Upper lobe of left lung (tissue), 6 donors: ENCODE data around the gene C1GALT1C1L. TPM values are rescaled to one million over a fixed set of nuclear protein-coding genes. Genes with fewer than 3 reads are reported as not detected.

Source experiments
- ATAC-seq, 2 donors: fragments of 200-7000 bp; cut with Tn5 transposase; one replicate each; pipeline ENCODE4 v1.9.1; 2022; ENCODE audit warnings: mild to moderate bottlenecking in 2 of 2, moderate library complexity in 2 of 2; ENCODE audit not compliant: low FRiP score in 2 of 2
- DNase-seq, 2 donors: peaks; one replicate each; pipeline ENCODE4 v3.0.0-alpha.2; 2019 to 2020
- H3K27ac ChIP-seq, 4 donors: fragments of 200-600 bp; sonication (generic); one replicate each; pipeline ENCODE4 v1.5.1; 2016 to 2019
- H3K27me3 ChIP-seq, 4 donors: fragments of 200-600 bp; sonication (generic); one replicate each; pipeline ENCODE4 v1.5.1; 2017 to 2019
- H3K36me3 ChIP-seq, 4 donors: fragments of 200-600 bp; sonication (generic); one replicate each; pipeline ENCODE4 v1.5.1; 2016 to 2019
- H3K4me1 ChIP-seq, 4 donors: fragments of 200-600 bp; sonication (generic); one replicate each; pipeline ENCODE4 v1.5.1; 2018 to 2019
- H3K4me3 ChIP-seq, 4 donors: fragments of 200-600 bp; sonication (generic); one replicate each; pipeline ENCODE4 v1.5.1; 2017 to 2019; ENCODE audit warnings: mild to moderate bottlenecking in 2 of 4, moderate library complexity in 1 of 4
- H3K9me3 ChIP-seq, 4 donors: fragments of 200-600 bp; sonication (generic); one replicate each; pipeline ENCODE4 v1.5.1; 2018 to 2019
- CTCF ChIP-seq, 6 experiments: fragments of 450-650 bp in 4 of 6; fragments of 200-600 bp in 2 of 6; sonication (generic) in 2 of 6; IDR thresholded peaks; one replicate each; pipeline ENCODE4 v1.5.1; 2016 to 2019; ENCODE audit warnings: antibody characterized with exemption in 6 of 6
- EP300 ChIP-seq, 4 donors: sonication (generic); formaldehyde crosslinking; IDR thresholded peaks; one replicate each; pipeline ENCODE4 v1.5.1; 2017; ENCODE audit warnings: antibody characterized with exemption in 4 of 4, control low read depth in 2 of 4
- POLR2A ChIP-seq, 4 donors: fragments of 450-650 bp; IDR thresholded peaks; one replicate each; pipeline ENCODE4 v1.5.1; 2016 to 2017; ENCODE audit warnings: antibody characterized with exemption in 4 of 4, mild to moderate bottlenecking in 2 of 4
- POLR2AphosphoS5 ChIP-seq, 2 donors: sonication (generic); formaldehyde crosslinking; IDR thresholded peaks; one replicate each; pipeline ENCODE4 v1.5.1; 2017; ENCODE audit warnings: antibody characterized with exemption in 2 of 2
- WGBS, 2 donors: methylation state at CpG; one replicate each; pipeline ENCODE4 v1.1.5; 2017 to 2018; 5-methylcytosine and 5-hydroxymethylcytosine counted together
- total RNA-seq, 6 donors: library from RNA; depleted of rRNA in 4 of 6; stranded (reverse); fragments of >200 nt in 4 of 6; gene quantifications; one replicate each; pipeline versions ENCODE4 v1.1.0 to v1.2.1, GENCODE V29; 2016 to 2021
- donor health status: DM: no; HTN: no; CAD: no; lungs with moderate emphysema.
- donor health status: DM: no; HTN: yes; CAD: no; lungs with severe emphysema.

The C1GALT1C1L gene
- total RNA-seq, 6 donors from 2014 or later = 0.77 to 2.5 TPM; not detected in 4

- H3K4me1 ChIP-seq = peaks cover 0 to 10% (median 0%) of the 10 kb centered on the region in 4 donors
- H3K36me3 ChIP-seq = no peaks in the 10 kb centered on the region
- DNase-seq (no peak), ATAC-seq (no peak)
- no peak for TF ChIP-seq POLR2A (IDR thresholded peaks at IDR 0.05)
- TF ChIP-seq EP300 (IDR thresholded peaks at IDR 0.05) = no peak
- TF ChIP-seq POLR2AphosphoS5 (IDR thresholded peaks at IDR 0.05) = no peak
- no peak for TF ChIP-seq CTCF (IDR thresholded peaks at IDR 0.05)
- no peak overlapping the region for H3K4me3 ChIP-seq
- H3K27ac ChIP-seq = peak overlapping the region in 3 of 4 donors; percentile 23 to 48 (median 32)
- no peaks in the 10 kb centered on the region for H3K9me3 ChIP-seq
- 61 to 75% methylated on average over 3 of the region's 3 CpGs for WGBS, 2 donors
- no peaks in the 10 kb centered on the region for H3K27me3 ChIP-seq
These were observed 27.1 kb downstream of the C1GALT1C1L start for GRCh38 chr2:43648994-43649701.

- ATAC-seq (no peak), DNase-seq (no peak)
- 79 to 95% methylated on average over 1 of the region's 1 CpG for WGBS, 2 donors
- TF ChIP-seq CTCF (IDR thresholded peaks at IDR 0.05) (no peak), POLR2AphosphoS5 (IDR thresholded peaks at IDR 0.05) (no peak), POLR2A (IDR thresholded peaks at IDR 0.05) (no peak), EP300 (IDR thresholded peaks at IDR 0.05) (no peak)
- Histone ChIP-seq H3K27me3 (no peaks in the 10 kb centered on the region), H3K4me3 (no peak overlapping the region), H3K9me3 (no peaks in the 10 kb centered on the region), H3K36me3 (no peaks in the 10 kb centered on the region), H3K4me1 (no peaks in the 10 kb centered on the region), H3K27ac (peak overlapping the region in 1 of 4 donors; percentile 17)
These were observed 32.5 kb downstream of the C1GALT1C1L start for GRCh38 chr2:43643680-43644079.

GRCh38 chr2:43642363-43642762 lies 33.9 kb downstream of the C1GALT1C1L start:
- no peak overlapping the region for H3K27ac ChIP-seq
- no peaks in the 10 kb centered on the region for H3K9me3 ChIP-seq
- no peak overlapping the region for H3K4me3 ChIP-seq
- DNase-seq (no peak), ATAC-seq (no peak)
- H3K4me1 ChIP-seq = peaks cover 0 to 9% (median 4%) of the 10 kb centered on the region in 4 donors
- no peak for TF ChIP-seq EP300 (IDR thresholded peaks at IDR 0.05)
- TF ChIP-seq POLR2AphosphoS5 (IDR thresholded peaks at IDR 0.05) = no peak
- TF ChIP-seq POLR2A (IDR thresholded peaks at IDR 0.05) = no peak
- no peak for TF ChIP-seq CTCF (IDR thresholded peaks at IDR 0.05)
- 45 to 53% methylated on average over 2 of the region's 2 CpGs for WGBS, 2 donors
- H3K36me3 ChIP-seq = no peaks in the 10 kb centered on the region
- no peaks in the 10 kb centered on the region for H3K27me3 ChIP-seq

DNA sequence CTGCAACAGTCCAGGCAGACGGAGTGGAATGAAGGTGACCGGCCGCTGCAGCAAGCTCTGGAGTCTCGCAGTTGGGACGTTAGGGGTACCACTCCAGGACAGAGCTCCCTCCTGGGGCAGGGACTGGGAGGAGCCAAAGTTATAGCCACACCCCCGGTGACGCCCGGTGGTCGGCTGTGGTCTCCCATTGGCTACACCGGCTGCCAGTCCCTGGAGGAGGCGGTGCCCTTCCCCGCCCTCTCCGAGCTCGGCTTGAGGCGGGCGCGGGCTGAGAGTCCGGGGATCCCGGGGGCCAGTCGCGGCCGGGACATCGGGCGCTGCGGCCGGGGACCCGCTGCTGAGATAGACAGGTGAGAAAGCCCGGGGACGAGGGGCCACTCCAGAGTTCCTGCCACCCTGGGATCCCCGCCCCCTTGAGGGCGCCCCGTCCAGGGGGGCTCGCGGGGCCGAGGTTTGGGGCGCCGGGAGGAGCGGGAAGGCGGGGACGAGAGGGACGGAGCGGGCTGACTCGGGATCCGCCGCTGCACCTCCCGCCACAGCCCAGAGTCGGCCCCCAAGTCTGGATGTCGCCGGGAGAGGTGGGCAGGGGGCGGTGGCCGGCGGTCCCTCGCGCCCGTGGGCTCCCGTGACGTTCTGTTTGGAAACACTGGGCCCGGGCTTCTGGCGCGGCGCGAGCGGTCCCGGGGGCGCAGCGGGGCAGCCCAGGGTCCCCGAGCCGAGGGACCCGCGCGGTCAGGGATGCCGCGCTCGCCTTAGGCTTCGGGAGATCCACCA lies 39.0 kb downstream of the C1GALT1C1L start, which contains the start of gene PLEKHH2:
TSS of gene PLEKHH2 (plus strand) at position 231 of the 774 bp plus-strand sequence. CDS start 7,414 bp downstream, outside the sequence.
- peak within 1 kb of the TSS; percentile 75 to 87 (median 82) for H3K4me3 ChIP-seq
- TF ChIP-seq EP300 (IDR thresholded peaks at IDR 0.05) = no peak
- TF ChIP-seq POLR2A (IDR thresholded peaks at IDR 0.05) = peak in 3 of 4 donors; percentile 61 to 83 (median 77)
- TF ChIP-seq CTCF (IDR thresholded peaks at IDR 0.05) = no peak
- TF ChIP-seq POLR2AphosphoS5 (IDR thresholded peaks at IDR 0.05) = peak; percentile 27 to 84
- peaks cover 8 to 19% (median 11%) of the 10 kb centered on the region in 4 donors for H3K4me1 ChIP-seq
- DNase-seq = peak; percentile 89 to 95
- peaks cover 0 to 3% (median 0%) of the 10 kb centered on the region in 4 donors for H3K27me3 ChIP-seq
- H3K27ac ChIP-seq = peak within 1 kb of the TSS; percentile 84 to 89 (median 87)
- no peaks in the 10 kb centered on the region for H3K9me3 ChIP-seq
- ATAC-seq = peak; percentile 98 to 99
- no peaks in the 10 kb centered on the region for H3K36me3 ChIP-seq
- 0 to 1% methylated on average over 23 to 36 of the region's 75 CpGs for WGBS, 2 donors
